ENCODE results near the gene ZNF37A.

The ZNF37A gene

GRCh38 chr10:38094158-38094926 lies at the start of gene ZNF37A:
TSS of gene ZNF37A (plus strand) at chr10:38094337. CDS start at chr10:38096618, 2,281 bp downstream.
- TF ChIP-seq, protein P1, sequence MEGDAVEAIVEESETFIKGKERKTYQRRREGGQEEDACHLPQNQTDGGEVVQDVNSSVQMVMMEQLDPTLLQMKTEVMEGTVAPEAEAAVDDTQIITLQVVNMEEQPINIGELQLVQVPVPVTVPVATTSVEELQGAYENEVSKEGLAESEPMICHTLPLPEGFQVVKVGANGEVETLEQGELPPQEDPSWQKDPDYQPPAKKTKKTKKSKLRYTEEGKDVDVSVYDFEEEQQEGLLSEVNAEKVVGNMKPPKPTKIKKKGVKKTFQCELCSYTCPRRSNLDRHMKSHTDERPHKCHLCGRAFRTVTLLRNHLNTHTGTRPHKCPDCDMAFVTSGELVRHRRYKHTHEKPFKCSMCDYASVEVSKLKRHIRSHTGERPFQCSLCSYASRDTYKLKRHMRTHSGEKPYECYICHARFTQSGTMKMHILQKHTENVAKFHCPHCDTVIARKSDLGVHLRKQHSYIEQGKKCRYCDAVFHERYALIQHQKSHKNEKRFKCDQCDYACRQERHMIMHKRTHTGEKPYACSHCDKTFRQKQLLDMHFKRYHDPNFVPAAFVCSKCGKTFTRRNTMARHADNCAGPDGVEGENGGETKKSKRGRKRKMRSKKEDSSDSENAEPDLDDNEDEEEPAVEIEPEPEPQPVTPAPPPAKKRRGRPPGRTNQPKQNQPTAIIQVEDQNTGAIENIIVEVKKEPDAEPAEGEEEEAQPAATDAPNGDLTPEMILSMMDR (IDR thresholded peaks at IDR 0.05) = no peak

GRCh38 chr10:38045129-38045528 lies 49.0 kb upstream of the ZNF37A start:
- TF ChIP-seq, protein P1 (IDR thresholded peaks at IDR 0.05) = no peak

- TF ChIP-seq, protein P1 (IDR thresholded peaks at IDR 0.05) = no peak
Observed at GRCh38 chr10:38047666-38048065, 46.5 kb upstream of the ZNF37A start.

DNA sequence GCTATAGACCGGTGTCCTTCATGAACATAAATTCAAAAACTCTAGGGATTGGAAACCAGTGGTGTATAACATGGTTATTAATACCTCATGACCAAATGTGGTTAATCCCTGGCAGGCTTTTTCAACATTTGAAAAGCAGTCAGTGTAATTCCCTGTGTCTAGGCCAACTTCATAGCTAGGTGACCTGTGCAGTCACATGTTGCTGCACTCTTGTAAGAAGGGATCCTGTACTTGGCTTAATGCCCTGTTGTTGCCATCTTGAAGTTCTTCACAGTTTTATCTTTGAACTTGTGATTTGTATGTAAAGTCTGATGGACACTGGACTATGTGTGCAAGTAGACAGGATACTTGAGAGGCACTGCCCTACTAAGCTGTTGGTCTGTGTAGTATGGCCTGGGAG lies 43.9 kb upstream of the ZNF37A start:
- TF ChIP-seq, protein P1 (IDR thresholded peaks at IDR 0.05) = no peak

- TF ChIP-seq, protein P1 (IDR thresholded peaks at IDR 0.05) = no peak
Observed at GRCh38 chr10:38054361-38054797, 39.8 kb upstream of the ZNF37A start.

DNA sequence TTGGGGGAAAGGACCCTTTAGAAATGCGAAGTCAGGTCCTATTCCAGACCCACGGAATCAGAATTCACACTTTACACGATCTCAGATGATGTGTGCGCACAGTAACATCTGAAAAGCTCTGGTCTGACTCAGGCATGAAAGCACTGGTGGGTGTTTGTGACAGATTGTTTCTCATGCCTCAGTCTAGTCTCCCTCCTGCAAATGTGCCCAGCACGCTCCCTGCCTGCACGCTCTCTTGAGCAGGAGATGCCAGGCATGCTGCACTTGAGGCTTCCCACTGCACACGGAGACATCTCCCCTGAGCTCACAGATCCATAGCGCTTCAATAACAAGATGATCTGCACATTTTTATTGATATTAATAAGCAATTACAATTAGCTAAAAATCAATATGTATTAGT lies 23.6 kb upstream of the ZNF37A start:
- TF ChIP-seq, protein P1 (IDR thresholded peaks at IDR 0.05) = no peak

GRCh38 chr10:38072552-38072951 lies 21.6 kb upstream of the ZNF37A start:
- TF ChIP-seq, protein P1 (IDR thresholded peaks at IDR 0.05) = no peak

All from LNCAP (cell line).